ENCODE results near the gene ANKRD13D. TPM values are rescaled to one million over a fixed set of nuclear protein-coding genes. Genes with fewer than 3 reads are reported as not detected.

ANKRD13D gene
- total RNA-seq, 1 donor from 2014 or later: 59.4 TPM

DNA sequence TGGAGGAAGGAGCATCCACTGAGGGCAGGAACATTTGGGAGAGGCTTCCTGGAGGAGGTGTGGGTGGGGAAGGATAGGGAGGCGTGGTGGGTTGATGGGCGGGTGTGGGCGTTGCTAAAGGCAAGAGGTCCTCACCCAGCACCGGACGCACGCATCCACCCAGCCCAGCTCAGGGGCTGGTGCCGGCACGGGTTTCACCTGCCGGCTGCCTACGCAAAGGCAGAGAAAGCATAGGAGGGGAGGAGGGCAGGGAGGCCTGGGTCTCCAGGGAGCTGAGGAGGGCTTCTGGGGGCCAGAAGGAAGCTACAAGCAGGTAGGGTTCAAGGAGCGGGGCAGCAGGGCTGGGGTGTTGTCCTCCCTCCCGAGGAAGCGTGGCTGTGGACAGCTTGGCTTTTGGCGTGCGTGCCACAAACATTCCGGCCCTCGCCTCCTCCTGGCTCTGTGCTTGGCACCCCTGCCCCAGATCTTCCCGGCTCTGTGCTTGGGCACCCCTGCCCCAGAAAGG is 22.0 kb downstream of the ANKRD13D start:
- DNase-seq: peak; percentile 57
- intact Hi-C loops (cut with DNase I): no loop called here

DNA sequence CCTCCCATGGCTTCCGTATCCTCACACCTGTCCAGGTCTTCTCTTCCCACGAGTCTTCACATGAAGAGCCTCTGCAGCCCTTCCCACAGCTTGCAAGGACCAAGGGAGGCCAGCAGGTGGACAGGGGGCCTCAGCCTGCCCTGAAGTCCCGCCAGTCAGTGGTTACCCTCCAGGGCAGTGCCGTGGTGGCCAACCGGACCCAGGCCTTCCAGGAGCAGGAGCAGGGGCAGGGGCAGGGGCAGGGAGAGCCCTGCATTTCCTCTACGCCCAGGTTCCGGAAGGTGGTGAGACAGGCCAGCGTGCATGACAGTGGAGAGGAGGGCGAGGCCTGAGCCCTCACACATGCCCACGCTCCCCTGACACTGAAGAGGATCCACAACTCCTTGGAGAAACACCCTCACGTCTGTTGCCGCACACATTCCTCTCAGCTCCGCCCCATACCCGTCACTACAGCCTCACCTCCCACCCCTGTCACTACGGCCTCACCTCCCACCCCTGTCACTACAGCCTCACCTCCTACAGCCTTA is 22.5 kb downstream of the ANKRD13D start:
- Histone ChIP-seq H3K9me3 (no peaks in the 10 kb centered on the region), H3K4me3 (no peak overlapping the region), H3K36me3 (peaks cover 30% of the 10 kb centered on the region), H3K27ac (no peak overlapping the region), H3K27me3 (no peaks in the 10 kb centered on the region), H3K4me1 (peaks cover 7% of the 10 kb centered on the region)
- TF ChIP-seq, protein P1, sequence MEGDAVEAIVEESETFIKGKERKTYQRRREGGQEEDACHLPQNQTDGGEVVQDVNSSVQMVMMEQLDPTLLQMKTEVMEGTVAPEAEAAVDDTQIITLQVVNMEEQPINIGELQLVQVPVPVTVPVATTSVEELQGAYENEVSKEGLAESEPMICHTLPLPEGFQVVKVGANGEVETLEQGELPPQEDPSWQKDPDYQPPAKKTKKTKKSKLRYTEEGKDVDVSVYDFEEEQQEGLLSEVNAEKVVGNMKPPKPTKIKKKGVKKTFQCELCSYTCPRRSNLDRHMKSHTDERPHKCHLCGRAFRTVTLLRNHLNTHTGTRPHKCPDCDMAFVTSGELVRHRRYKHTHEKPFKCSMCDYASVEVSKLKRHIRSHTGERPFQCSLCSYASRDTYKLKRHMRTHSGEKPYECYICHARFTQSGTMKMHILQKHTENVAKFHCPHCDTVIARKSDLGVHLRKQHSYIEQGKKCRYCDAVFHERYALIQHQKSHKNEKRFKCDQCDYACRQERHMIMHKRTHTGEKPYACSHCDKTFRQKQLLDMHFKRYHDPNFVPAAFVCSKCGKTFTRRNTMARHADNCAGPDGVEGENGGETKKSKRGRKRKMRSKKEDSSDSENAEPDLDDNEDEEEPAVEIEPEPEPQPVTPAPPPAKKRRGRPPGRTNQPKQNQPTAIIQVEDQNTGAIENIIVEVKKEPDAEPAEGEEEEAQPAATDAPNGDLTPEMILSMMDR (IDR thresholded peaks at IDR 0.05): no peak
- ATAC-seq: no peak
- intact Hi-C loops (cut with DNase I): no loop called here
- DNase-seq: peak; percentile 61

More for the DNA sequence above, 22.0 kb downstream of the ANKRD13D start:
- Histone ChIP-seq H3K4me3 (no peak overlapping the region), H3K4me1 (peaks cover 7% of the 10 kb centered on the region), H3K9me3 (no peaks in the 10 kb centered on the region), H3K36me3 (peaks cover 30% of the 10 kb centered on the region), H3K27me3 (no peaks in the 10 kb centered on the region), H3K27ac (no peak overlapping the region)
- no peak for ATAC-seq
- TF ChIP-seq, protein P1 (IDR thresholded peaks at IDR 0.05): no peak

DNA sequence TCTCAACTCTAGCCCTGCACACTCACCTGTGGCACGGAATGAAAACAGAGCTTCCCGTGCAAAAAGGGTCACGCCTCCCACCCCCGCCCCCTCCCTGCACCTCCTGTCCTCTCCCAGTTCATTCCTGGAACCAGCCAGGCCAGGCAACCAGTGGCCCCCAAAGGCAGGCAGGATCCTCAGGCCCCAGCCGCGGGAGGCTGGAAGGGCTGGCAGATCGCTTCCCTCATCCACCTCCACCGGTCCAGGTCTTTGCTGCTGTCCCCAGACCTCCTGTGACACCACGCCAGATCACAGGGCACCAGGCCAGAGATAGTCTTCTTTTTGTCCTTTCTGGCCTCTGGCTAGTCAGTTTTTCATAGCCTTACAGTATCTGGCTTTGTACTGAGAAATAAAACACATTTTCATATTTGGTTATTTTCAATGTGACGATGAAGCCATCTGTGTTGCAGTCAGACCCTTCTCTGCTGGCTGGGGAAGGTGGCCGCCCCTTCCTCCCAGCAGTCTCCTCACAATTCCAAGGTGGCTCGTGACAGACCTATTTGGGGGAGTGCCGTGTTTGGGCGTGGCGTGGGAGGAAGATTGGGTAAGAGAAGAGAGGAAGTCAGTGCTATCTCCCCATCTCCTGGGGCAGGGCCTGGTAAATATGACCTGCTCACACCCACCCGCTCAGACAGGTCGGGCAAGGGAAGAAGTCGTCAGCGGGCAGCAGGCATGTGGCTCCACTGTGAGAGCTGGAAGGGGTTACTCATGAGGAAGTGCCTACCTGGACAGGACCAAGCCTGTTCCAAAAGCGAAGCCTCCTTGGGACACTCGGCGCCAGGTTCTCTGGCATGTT is 23.3 kb downstream of the ANKRD13D start:
- Histone ChIP-seq H3K4me1 (peaks cover 7% of the 10 kb centered on the region), H3K27me3 (no peaks in the 10 kb centered on the region), H3K4me3 (no peak overlapping the region), H3K27ac (no peak overlapping the region), H3K36me3 (peaks cover 27% of the 10 kb centered on the region), H3K9me3 (no peaks in the 10 kb centered on the region)
- DNase-seq (peak; percentile 71), ATAC-seq (peak; percentile 18)
- TF ChIP-seq, protein P1 (IDR thresholded peaks at IDR 0.05): no peak
- intact Hi-C loops (cut with DNase I): no loop called here

DNA sequence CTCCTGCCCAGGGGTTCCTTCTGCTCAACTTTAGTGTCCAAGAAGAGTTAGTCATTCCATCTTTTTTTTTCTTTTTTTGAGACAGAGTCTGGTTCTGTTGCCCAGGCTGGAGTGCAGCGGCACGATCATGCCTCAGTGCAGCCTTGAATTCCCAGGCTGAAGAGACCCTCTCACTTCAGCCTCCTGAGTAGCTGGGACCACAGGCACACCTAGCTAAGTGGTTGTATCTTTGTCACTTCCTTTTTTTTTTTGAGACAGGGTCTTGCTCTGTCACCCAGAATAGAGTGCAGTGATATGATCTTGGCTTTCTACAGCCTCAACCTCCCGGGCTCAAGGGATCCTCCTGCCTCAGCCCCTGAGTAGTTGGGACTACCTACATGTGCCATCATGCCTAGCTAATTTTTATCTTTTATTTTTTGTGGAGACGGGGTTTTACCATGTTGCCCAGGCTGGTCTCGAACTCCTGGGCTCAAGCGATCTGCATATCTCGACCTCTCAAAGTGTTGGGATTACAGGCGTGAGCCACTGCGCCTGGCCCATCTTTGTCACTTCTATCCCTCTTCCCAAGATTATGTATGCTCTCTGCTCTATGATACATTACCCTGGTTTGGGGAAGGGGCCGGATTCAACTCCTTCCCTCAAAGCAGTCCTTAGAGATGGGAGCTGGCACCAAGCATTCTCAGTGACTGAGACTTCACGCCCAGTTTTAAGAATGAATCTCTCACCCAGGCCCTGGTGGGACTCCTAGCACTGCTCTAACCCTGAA is 24.2 kb downstream of the ANKRD13D start:
- no peak overlapping the region for H3K27ac ChIP-seq
- TF ChIP-seq, protein P1 (IDR thresholded peaks at IDR 0.05): no peak
- H3K36me3 ChIP-seq: peaks cover 21% of the 10 kb centered on the region
- ATAC-seq (no peak), DNase-seq (no peak)
- intact Hi-C loops (cut with DNase I): no loop called here
- H3K4me1 ChIP-seq: peaks cover 10% of the 10 kb centered on the region
- no peaks in the 10 kb centered on the region for H3K27me3 ChIP-seq
- no peaks in the 10 kb centered on the region for H3K9me3 ChIP-seq
- no peak overlapping the region for H3K4me3 ChIP-seq

DNA sequence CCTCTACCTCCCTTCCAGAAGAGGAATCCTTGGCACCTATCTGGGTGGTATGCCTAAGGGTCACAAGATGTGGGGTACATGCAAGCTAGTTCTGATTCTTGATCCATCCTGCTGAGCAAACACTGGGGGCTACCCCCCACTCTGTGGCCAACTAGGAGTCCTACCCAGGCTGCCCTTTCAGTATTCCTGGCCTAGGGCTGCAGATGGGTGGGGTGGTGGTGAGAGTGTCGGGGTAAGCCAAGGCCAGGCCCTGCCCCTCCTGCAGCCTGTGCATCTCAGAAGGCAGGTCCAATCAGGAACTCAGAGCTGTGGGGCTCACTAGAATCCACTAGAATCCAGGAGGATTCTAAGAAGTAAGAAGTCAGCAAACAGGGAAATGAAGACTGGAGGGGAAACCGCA is 25.1 kb downstream of the ANKRD13D start:
- intact Hi-C loops (cut with DNase I): no loop called here
- H3K4me1 ChIP-seq: peaks cover 17% of the 10 kb centered on the region
- no peak for DNase-seq
- peaks cover 12% of the 10 kb centered on the region for H3K36me3 ChIP-seq
- TF ChIP-seq, protein P1 (IDR thresholded peaks at IDR 0.05): no peak
- no peaks in the 10 kb centered on the region for H3K9me3 ChIP-seq
- H3K4me3 ChIP-seq: no peak overlapping the region
- H3K27ac ChIP-seq: no peak overlapping the region
- H3K27me3 ChIP-seq: no peaks in the 10 kb centered on the region
- ATAC-seq: no peak

Data from upper lobe of right lung (tissue), 1 donor.